SW 1271 (cell line): ENCODE results near the gene ACTL10.
"Not testable (repeated sequence)": the region's sequence is repeated elsewhere in the genome, so short reads cannot be mapped to it uniquely, and the experiment has no call there.

Experiments
- DNase-seq, 2 experiments: peaks; one replicate each; lab custom pipeline; 2025; lab: John Stamatoyannopoulos, UW

ACTL10 gene

DNA sequence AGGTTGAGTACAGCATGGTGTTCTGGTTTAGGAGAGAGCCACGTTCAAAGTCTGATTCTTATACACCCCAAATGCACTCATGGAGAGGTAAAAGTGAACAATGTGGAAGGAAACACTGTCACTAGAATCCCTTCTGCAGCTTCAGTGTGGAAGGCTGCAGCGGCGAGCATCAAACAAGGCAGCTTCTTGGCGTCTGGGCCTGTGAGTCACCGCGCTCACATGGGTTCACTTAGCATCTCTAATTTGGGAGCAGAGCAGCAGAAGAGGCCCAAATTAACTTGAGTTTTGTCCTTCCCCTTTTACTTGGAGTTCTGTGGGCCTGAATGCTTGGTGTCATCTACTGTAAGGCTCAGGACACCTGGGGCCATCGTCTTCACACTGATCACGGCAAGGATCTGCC lies 30.4 kb downstream of the ACTL10 start:
- DNase-seq: no peak

- not testable (repeated sequence) for DNase-seq
Observed at GRCh38 chr20:33698966-33699365, 32.2 kb downstream of the ACTL10 start.

DNA sequence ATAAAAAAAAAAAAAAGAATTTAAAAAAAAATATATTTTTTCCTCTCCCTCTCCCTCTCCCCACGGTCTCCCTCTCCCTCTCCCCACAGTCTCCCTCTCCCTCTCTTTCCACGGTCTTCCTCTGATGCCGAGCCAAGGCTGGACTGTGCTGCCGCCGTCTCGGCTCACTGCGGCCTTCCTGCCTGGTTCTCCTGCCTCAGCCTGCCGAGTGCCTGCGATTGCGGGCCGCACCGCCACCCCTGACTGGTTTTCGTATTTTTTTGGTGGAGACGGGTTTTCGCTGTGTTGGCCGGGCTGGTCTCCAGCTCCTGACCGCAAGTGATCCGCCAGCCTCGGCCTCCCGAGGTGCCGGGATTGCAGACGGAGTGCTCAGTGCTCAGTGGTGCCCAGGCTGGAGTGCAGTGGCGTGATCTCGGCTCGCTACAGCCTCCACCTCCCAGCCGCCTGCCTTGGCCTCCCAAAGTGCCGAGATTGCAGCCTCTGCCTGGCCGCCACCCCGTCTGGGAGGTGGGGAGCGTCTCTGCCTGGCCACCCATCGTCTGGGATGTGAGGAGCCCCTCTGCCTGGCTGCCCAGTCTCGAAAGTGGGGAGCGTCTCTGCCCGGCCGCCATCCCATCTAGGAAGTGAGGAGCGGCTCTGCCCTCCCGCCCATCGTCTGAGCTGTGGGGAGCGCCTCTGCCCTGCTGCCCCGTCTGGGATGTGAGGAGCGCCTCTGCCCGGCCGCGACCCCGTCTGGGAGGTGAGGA lies 34.1 kb downstream of the ACTL10 start:
- not testable (repeated sequence) for DNase-seq

- no peak for DNase-seq
Observed at GRCh38 chr20:33701629-33702450, 35.1 kb downstream of the ACTL10 start.

DNA sequence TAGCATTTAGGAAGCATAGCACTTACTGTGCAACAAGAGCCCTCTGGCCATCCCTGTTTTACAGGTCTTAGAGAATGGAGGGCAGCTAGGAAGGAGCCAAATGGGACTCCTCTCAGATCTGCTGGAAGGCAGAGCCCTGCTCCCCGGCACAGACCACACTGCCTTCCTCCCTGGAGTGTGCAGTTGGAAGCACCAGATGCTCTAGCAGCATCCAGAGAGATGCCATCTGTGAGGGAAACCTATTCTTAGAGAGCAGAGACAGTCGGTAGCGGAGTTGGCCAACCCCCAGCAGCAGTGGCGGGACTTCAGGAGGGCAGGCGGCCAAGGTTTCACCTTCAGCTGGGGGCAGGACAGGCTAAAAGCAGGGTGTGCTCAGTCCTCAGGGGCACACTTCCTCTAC lies 36.1 kb downstream of the ACTL10 start:
- DNase-seq: no peak

DNA sequence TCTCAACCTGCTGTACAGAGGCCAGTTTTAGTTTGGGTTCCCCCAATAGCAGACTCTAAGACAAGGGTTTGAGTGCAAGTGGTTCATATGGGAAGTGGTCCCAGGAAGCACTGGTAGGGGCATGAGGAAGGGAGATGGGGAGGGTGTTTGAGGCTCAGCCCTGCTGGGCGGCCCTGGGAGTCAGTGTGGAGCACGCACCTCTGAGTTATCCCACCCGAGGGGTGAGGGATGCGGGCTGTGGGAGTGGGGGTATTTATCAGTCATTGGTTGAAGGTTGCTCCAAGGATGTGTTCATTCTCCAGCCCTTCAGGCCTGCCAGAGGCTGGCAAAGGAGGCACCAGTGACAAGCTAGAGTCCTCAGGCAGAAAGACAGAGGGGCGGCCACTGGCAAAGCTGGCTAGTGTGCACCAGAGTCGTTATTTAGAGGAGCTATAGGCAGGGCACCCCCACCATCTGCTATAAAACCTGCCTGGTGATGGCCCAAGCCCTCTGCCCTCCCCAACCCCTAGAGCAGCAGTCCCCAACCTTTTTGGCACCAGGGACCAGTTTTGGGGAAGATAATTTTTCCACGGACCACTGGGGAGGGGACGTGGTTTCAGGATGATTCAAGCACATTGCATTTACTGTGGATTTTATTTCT lies 36.9 kb downstream of the ACTL10 start:
- no peak for DNase-seq

DNA sequence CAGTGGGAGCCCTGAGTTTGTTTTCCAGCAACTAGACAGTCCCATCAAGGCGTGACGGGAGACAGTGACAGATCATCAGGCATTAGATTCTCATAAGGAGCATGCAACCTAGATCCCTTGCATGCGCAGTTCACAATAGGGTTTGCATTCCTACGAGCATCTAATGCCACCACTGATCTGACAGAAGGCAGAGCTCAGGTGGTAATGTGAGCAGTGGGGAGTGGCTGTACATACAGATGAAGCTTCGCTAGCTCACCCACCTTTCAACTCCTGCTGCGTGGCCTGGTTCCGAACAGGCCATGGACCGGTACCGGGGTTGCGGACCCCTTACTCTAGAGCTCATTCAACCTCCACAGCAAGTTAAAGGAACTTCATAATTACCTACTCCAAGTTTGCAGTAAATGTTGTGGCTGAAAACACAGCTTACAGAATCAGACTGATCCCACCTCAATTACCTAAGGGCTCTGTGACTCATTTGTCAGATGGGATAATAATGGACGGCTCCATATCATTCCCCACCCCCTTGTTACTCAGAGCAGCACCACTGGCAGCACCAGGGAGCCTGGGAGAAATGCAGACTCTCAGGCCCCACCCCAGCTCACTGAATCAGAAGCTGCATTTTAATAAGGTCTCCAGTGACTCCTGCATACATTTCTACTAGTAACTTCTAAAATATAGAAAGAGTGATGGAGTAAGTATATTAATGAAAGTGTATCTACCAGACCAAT lies 37.6 kb downstream of the ACTL10 start:
- DNase-seq: no peak

DNA sequence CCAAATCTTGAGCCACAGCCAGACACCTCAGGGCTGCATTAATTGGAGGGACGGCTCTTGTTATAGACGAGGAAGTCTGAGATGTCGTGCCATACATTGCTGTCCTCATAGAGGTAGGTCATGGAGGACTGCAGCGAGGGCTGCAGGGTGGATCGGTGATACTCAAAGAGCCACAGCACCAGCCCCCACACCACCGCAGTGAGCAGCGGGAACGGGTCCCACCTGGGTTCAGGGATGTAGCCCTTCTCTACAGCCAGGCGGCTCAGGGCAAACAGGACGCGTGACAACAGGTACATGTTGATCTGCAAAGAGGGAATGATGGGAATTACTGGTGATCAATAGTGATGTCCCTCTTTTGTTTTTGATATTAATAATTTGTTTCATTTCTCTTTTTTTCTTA lies 40.9 kb downstream of the ACTL10 start:
- DNase-seq: no peak

- DNase-seq: no peak
Observed at GRCh38 chr20:33709398-33709797, 42.7 kb downstream of the ACTL10 start.

GRCh38 chr20:33709905-33710541 lies 43.3 kb downstream of the ACTL10 start:
- DNase-seq: no peak

- DNase-seq: no peak
Observed at GRCh38 chr20:33710681-33711445, 44.1 kb downstream of the ACTL10 start.

DNA sequence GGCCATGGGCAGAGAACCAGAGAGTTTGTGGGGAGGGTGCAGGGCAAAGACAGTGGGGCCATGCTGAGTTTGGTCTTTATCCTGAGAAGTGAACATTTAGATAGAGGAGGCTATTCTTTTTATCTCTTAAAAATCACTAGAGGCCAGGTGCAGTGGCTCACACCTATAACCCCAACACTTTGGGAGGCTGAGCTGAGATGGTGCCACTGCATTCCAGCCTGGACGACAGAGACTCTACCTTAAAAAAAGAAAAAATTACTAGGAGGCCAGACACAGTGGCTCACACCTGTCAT lies 44.6 kb downstream of the ACTL10 start:
- DNase-seq: no peak

- DNase-seq: no peak
Observed at GRCh38 chr20:33713865-33714367, 47.2 kb downstream of the ACTL10 start.

- DNase-seq: no peak
Observed at GRCh38 chr20:33716498-33716897, 49.8 kb downstream of the ACTL10 start.
